Heart left ventricle (tissue), 13 donors: ENCODE measurements around the gene CACNA1C.

Experiments
- CTCF ChIP-seq, 12 donors: fragments of 200-600 bp; sonication (generic) in 4 of 12; IDR thresholded peaks; one replicate each; pipeline versions ENCODE4 v1.5.0 to v1.8.0; 2018 to 2022; ENCODE audit warnings: antibody characterized with exemption in 12 of 12, mild to moderate bottlenecking in 5 of 12
- POLR2A ChIP-seq, 2 donors: fragments of 450-650 bp; IDR thresholded peaks; one replicate each; pipeline ENCODE4 v1.6.1; 2017; ENCODE audit warnings: antibody characterized with exemption in 2 of 2, mild to moderate bottlenecking in 2 of 2, moderate library complexity in 2 of 2
- donor health status: ischemic (EF 13 %, LVEDD 7.1; RV severe dilation, severe dysfunction).
- donor health status: DM: no; HTN: yes; CAD: no.
- donor health status: DM: no; HTN: no; CAD: no.
- donor health status: ischemic (EF 25% LVEDD 6.9; RV normal size, moderate dysfunction).
- donor health status: ischemic (EF 25% LVEDD 5.7; RV mildly dilated, moderate dysfunction).
- donor health status: ischemic (EF 35%, LVEDD 5.7; RV mildly dilated, moderate dysfunction).
- donor health status: nonischemic (EF 11% LVEDD 7.7; RV severe dilation, severe dysfunction).
- donor health status: DM: yes; HTN: yes; CAD: no.
- donor health status: PGD.
- donor health status: ischemic (EF 29% LVEDD 5.4; RV normal size, mild dysfunction).
- donor health status: nonischemic (EF 23%, LVEDD 6.1; RV moderate dilation, normal function).

GRCh38 chr12:2413301-2413700, 360.5 kb downstream of the CACNA1C start:
- TF ChIP-seq CTCF (IDR thresholded peaks at IDR 0.05), result no peak
- TF ChIP-seq POLR2A (IDR thresholded peaks at IDR 0.05), result no peak
